ENCODE results near the gene AUTS2.
"Not testable (repeated sequence)": the region's sequence is repeated elsewhere in the genome, so short reads cannot be mapped to it uniquely, and the experiment has no call there.

Gene AUTS2

GRCh38 chr7:70233776-70234175 is 635.5 kb downstream of the AUTS2 start:
- DNase-seq = no peak

DNA sequence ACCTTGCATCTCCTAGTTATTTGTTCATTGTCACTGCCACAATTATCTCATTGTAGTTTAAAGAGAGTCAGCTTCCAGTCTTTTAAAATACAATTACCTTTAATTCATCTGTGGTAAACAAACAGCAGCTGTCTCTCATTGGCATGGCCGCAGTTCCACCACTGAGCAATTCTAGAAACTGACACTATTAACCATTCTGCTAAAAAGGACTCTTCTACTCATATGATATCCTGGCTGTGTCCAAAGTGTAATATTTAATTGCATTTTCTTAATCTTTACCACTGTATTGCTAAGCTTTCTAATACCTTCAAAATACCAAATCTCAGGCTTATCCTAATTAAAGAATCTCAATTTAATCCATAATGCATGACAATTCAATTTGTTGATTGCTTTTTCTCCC is 639.0 kb downstream of the AUTS2 start:
- peak; percentile 75 for DNase-seq

DNA sequence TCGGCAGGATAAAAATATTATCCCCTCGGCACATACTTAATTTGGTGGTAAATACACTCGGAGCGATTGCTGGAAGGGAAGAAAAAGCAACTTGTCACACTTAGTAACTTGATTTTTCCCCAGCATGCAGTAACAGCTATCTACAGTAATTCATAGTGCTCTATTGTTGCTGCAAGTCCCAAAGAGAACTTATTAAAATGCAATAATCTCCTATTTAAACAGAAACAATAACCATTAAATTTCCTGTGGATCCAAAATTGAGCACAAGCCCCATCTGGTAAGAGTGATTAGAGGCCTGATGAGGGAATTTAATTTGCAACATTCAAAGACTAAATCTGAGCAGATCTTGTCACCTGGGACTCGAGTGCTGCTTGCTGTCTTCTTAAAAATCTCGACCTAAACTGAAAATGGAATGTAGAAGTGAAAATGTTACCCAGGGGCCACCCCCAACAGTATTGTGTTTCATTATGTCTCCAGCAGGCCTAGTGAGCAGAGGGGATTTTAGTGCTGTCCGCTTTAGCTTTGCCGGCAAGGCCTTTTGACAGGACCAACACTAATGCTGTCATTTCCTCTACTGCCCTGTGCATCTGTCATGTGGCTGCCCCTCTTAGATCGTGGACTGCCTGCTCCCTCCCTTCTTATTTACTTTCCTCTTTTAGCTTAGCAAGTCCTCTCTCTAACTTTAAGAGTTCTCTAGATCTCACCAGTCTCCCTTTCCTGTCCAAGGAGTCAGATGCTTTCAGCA is 639.7 kb downstream of the AUTS2 start:
- peak; percentile 58 for DNase-seq

DNA sequence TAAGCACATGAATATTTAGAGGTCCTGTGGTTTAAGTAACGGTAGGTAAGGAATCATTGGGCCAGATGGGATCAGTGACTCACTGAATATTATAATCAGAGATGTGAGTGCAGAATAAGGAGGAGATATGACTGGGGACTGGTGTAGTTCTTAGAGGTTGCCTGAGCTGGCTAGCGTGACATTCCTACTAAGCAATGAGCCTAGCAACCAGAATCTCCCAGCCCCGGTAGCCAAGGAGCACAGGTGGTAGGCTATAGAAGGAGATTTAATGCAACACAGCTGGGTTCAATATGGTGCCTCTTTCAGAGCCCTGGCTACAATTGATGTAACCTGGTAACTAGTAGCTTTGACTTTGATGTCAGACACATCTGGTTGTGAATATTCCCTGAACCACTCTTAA is 641.6 kb downstream of the AUTS2 start:
- no peak for DNase-seq

DNA sequence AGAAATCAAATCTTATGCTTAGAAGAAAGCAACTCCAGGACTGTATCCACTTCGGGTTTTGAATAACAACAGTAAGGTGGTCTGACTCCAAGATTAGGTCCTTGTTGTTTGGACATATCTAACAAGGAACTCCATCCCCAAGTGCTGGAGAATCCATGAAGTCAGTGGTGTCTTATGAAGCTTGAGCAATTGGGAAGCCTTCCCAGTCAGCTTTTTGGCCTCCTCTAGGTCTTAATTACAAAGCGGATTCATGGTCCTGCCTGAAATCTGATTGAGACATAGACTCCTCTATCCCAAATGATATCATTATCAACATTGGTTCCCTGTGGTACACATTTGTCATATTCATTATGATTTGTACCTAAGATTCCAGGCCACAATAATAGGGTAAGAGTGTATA is 642.6 kb downstream of the AUTS2 start:
- no peak for DNase-seq

- no peak for DNase-seq
These were observed 643.4 kb downstream of the AUTS2 start for GRCh38 chr7:70241536-70242175.

DNA sequence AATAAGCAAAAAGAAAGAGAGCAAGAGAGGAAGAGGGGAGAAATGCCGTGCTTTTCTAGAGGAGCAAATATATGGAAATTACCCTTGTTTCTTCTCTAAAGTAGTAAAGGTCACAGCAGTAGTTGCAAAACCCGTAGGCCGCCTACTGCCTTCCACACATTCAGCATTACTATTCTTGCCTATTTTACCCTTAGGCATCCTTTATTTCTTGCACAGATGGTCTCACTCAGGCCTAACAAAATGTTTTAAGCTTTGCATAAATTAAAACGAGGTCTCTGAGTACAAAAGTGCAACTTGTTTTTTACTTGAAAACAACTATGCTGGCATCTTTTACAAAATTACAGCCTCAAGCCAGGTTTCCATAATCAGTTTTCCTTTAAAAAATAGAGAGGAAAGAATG is 644.6 kb downstream of the AUTS2 start:
- no peak for DNase-seq

GRCh38 chr7:70243443-70243842 is 645.2 kb downstream of the AUTS2 start:
- no peak for DNase-seq

DNA sequence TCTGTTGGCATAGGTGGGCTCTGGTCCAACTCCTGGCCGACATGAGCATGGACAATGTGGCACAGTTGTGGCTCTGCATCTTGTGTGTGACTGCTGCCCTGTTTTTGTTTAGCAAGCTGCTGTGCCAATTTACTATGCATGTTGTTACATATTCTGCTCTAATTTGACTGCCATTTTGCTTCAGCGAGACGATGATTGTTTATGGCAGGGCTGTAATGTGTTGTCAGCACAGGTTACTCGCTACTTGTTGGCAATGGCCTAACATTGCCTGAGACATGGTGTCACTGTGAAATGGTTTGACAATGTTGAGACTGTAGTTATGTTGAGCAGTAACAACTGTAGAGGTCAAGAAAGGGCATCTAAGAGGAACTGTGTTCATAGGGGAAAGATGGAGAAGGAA is 659.6 kb downstream of the AUTS2 start:
- no peak for DNase-seq

DNA sequence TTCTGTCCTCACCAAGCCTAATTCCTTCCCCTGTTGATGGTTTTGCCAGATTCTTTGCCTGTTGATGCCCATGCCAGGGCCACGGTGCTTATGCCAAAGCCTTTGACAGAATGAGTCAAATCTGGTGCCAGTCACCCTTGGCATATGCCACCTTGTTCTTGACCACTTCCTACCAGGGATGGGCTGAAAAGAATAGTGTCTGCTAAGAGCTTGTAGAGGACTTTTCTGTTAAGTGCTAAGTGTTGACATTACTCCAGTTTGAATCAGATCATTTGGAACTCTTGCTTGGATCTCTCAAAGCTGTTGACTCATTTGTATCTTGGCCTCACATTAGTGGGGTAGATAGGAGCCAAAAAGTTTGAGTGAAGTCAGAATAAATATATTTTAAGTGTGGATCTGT is 661.2 kb downstream of the AUTS2 start:
- DNase-seq = no peak

DNA sequence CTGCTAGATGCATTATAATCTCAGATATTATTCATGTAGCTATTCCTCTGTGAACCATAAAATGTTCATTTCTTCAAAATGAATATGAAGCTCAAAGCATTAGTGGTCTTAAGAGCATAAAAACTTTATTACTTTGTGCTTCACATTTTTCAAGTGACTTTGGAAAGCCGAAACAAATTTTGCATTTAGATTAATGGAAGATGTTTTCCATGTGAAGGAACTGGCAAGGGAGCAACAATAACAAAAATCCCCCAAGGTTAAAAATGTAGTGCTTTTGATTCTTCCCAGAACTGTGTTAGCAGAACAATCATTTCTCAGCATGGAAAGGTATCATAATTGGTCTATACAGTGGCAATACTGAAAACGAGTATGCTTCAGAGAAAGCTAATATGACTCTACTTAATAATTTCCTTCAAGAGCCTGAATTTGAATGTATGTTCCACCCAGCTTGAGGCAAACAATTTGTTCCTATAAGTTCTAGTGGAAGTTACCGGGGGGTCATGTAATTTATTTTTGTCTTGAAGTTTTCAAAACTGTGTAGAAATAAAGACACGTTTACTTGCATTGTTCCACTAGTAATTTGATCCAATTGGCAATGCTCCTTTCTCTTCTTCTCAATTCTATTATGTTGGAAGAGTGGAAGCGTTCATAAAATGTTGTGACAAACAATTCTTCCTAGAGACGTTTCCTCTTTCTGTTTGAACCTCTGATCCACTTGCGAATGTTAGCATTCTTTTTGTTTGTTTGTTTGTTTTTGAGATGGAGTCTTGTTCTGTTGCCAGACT is 665.4 kb downstream of the AUTS2 start:
- DNase-seq = no peak

GRCh38 chr7:70266186-70266585 is 667.9 kb downstream of the AUTS2 start:
- no peak for DNase-seq

DNA sequence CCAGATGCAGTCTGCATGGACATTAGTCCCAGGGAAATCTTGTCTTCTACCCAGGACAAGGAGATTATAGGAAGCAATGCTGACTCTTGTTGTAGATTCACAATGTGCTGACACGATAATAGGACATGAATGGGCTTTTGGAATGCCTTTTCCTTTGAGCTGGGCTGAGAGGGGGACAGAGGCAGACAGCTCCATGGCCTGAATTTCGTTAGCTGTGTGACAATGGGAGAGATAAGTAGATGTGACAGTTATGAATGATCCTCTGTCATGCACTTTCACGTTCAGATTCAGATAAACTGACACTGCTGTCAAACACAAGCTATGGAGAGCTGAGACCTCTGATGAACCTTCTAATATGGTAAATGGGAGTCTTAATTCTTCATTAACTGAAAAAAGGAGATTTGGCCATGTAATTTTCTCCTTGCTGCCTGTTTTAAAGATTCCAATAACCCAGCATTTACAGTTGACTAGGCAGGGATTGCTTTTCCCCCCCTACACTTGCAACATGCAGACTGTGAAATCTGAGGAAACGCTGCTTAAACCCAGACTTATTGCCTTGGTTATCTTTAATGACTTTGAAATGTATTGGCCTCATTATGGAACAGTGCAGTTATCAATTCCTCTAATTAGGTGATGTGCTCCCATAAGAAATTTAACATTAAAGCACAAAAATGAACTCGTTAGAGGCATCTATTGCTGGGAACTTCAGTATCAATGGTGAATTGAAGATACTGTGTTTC is 669.3 kb downstream of the AUTS2 start:
- DNase-seq = no peak

GRCh38 chr7:70268179-70268578 is 669.9 kb downstream of the AUTS2 start:
- no peak for DNase-seq

DNA sequence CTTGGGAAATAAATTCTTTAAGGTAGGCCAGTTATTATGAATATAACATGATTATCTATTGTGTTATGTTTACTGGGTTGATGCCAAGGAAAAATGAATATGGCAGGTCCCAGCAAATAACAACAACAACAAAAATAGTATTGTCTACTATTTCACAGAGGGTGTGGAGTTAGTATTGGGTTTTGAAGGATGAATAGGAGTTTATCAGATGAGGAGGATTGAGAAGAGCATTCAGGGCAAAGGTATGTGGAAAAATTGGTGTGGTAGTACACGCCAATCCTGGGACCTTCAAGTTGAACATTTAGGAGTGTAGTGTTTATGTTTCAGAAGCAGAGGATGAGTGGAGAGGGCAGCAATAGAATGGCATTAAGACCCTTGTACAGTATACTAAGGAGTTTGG is 671.9 kb downstream of the AUTS2 start:
- no peak for DNase-seq

GRCh38 chr7:70271617-70272081 is 673.4 kb downstream of the AUTS2 start:
- DNase-seq = no peak

- DNase-seq = not testable (repeated sequence)
These were observed 677.3 kb downstream of the AUTS2 start for GRCh38 chr7:70275570-70275969.

DNA sequence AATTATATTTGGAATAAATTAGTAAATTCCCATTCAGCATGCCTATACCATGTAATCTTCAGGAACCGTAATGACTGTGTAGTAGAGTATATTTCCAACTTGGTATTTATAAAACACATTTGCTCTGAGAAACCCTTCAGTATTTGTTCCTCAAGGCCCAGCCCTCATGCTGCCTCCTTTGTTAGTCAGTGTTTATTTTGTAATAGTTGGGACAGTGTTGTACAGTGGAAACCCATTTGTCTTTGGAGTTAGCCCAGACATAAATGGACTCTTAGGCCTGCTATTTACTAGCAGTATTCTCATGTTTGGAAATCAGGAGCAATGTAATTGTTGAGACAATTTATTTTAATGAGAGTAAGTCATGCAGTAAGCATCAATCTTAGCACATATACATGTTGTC is 686.9 kb downstream of the AUTS2 start:
- DNase-seq = no peak

- DNase-seq = no peak
These were observed 687.6 kb downstream of the AUTS2 start for GRCh38 chr7:70285854-70286253.

DNA sequence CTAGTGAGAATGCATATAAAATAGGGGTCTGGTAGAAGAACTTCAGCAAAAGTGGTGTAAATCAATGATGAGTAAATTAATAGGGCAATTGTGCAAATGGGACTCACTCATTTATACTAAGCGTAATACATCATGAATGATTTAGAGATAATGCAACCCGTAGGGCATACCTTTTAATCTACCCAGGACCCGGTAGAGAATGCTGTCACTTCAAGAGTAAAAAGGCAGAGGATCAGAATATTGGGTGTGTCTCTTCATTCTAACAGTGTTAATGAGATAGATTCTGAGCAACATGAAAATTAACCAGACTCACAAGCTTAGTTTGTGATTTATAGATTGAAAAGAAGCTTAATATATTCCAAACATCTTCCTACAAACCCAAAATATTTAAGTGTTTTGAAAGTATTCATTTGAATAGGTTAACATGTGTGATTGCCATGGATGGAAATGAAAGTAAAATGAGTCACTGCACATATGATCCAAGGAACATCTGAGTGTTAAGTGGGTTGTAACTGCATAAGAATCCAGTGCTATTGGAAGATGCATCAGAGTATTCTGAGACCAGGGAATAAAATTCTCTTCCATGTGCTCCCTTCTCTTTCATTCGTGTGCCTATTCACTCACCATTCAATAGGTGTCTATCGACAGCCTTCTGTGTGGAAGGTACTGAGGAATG is 690.6 kb downstream of the AUTS2 start:
- no peak for DNase-seq

- no peak for DNase-seq
These were observed 694.4 kb downstream of the AUTS2 start for GRCh38 chr7:70292716-70293115.

DNA sequence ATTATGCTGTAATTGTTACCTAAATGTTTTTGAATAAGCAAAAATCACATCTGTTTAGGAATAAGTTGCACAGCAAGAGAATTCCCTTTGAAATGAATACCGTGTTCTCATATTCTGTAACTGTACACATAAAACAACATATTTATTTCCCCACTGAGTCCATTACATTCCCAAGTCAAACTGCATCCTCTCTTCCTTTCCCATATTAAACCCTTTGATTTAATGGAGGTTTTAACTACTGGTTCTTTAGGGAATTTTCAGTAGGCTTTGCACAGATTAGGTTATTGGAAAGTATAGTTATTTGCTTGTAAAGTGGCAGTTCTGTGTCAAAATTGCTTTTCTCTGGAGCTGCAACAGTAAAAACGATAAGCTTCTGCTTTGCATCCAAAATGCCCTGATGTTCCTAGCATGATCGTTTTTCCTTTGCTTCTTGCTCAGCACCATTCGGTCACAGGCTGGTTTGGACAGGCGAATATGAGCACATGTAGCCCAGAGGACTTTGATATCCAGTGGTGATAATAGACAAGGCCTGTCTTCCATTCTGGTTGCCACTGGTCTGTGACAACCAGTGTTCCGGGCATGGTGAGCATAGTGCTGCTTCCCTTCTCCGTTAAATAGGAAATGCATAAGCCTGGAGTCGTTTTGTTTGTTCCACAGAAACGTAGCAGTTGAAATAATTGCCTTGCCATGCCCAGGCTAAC is 696.1 kb downstream of the AUTS2 start:
- DNase-seq = no peak
